Dermis blood vessel endothelial cell (primary cell): Measurements from ENCODE around the gene SYNPO. TPM values are rescaled to one million over a fixed set of nuclear protein-coding genes. Genes with fewer than 3 reads are reported as not detected.

Source experiments
- DNase-seq: peaks from one replicate; pipeline ENCODE4 v3.0.0; 2010
- total RNA-seq: library from RNA; depleted of rRNA; stranded (reverse); fragments of >200 nt; gene quantifications from 2 replicates; pipeline ENCODE4 v1.2.3, GENCODE V29; 2014

The SYNPO gene
- 14.6 and 19.1 TPM in 2 replicates for total RNA-seq

GRCh38 chr5:150640311-150641005 lies at the start of gene SYNPO:
Gene SYNPO, plus strand, starts transcription at chr5:150640660. Its CDS starts 7,616 bp downstream, at chr5:150648276.
- DNase-seq = peak; percentile 82

GRCh38 chr5:150590979-150591695 lies 49.3 kb upstream of the SYNPO start:
- DNase-seq = peak; percentile 56

GRCh38 chr5:150593593-150593992 lies 46.9 kb upstream of the SYNPO start:
- no peak for DNase-seq

- DNase-seq = no peak
These were observed 46.5 kb upstream of the SYNPO start for GRCh38 chr5:150593996-150594395.

- peak; percentile 93 for DNase-seq
These were observed 44.9 kb upstream of the SYNPO start for GRCh38 chr5:150595466-150596031.

GRCh38 chr5:150596313-150596712 lies 44.1 kb upstream of the SYNPO start:
- DNase-seq = no peak

- DNase-seq = no peak
These were observed 43.6 kb upstream of the SYNPO start for GRCh38 chr5:150596826-150597225.

- DNase-seq = no peak
These were observed 42.5 kb upstream of the SYNPO start for GRCh38 chr5:150598006-150598405.

GRCh38 chr5:150598821-150599273 lies 41.6 kb upstream of the SYNPO start:
- no peak for DNase-seq

GRCh38 chr5:150599281-150599680 lies 41.2 kb upstream of the SYNPO start:
- DNase-seq = no peak

GRCh38 chr5:150599917-150600511 lies 40.4 kb upstream of the SYNPO start:
- DNase-seq = peak; percentile 91

GRCh38 chr5:150600616-150601490 lies 39.6 kb upstream of the SYNPO start:
- DNase-seq = no peak

GRCh38 chr5:150601491-150602345 lies 38.7 kb upstream of the SYNPO start:
- DNase-seq = no peak

- no peak for DNase-seq
These were observed 37.4 kb upstream of the SYNPO start for GRCh38 chr5:150603052-150603451.

GRCh38 chr5:150603491-150603890 lies 37.0 kb upstream of the SYNPO start:
- no peak for DNase-seq

- no peak for DNase-seq
These were observed 36.5 kb upstream of the SYNPO start for GRCh38 chr5:150604010-150604409.

- no peak for DNase-seq
These were observed 35.5 kb upstream of the SYNPO start for GRCh38 chr5:150604894-150605440.

- no peak for DNase-seq
These were observed 34.9 kb upstream of the SYNPO start for GRCh38 chr5:150605546-150605945.

- DNase-seq = no peak
These were observed 34.0 kb upstream of the SYNPO start for GRCh38 chr5:150606476-150606875.

GRCh38 chr5:150607105-150607504 lies 33.4 kb upstream of the SYNPO start:
- no peak for DNase-seq

GRCh38 chr5:150607991-150608390 lies 32.5 kb upstream of the SYNPO start:
- DNase-seq = no peak
